GM23338 (cell line): ENCODE data around the gene ARAP1. TPM values are rescaled to one million over a fixed set of nuclear protein-coding genes. Genes with fewer than 3 reads are reported as not detected.

Experiments used
- ATAC-seq: fragments of 200-7000 bp; cut with Tn5 transposase; 3 replicates; pipeline ENCODE4 v1.9.1; 2020
- DNase-seq: peaks from one replicate; pipeline ENCODE4 v3.0.0-alpha.2; 2015; ENCODE audit warnings: low spot score
- H2AFZ ChIP-seq: fragments of 200-600 bp; sonication (generic); 2 replicates; pipeline ENCODE4 v1.8.0; 2016; ENCODE audit warnings: antibody characterized with exemption, mild to moderate bottlenecking, moderate library complexity
- H3F3A ChIP-seq: fragments of 200-600 bp; sonication (generic); replicated peaks from 2 replicates; pipeline ENCODE4 v1.8.0; 2017; ENCODE audit warnings: antibody characterized with exemption, mixed run types, low read depth
- H3K27ac ChIP-seq: fragments of 200-600 bp; sonication (generic); 2 replicates; pipeline ENCODE4 v1.6.1; 2016; ENCODE audit warnings: low read depth
- H3K27me3 ChIP-seq: fragments of 200-600 bp; sonication (generic); 2 replicates; pipeline ENCODE4 v1.8.0; 2016; ENCODE audit warnings: mild to moderate bottlenecking, mixed run types, moderate library complexity; ENCODE audit not compliant: insufficient read depth
- H3K36me3 ChIP-seq: fragments of 200-600 bp; sonication (generic); 2 replicates; pipeline ENCODE4 v1.8.0; 2016; ENCODE audit warnings: mild to moderate bottlenecking; ENCODE audit not compliant: insufficient read depth
- H3K4me1 ChIP-seq: fragments of 200-600 bp; sonication (generic); 2 replicates; pipeline ENCODE4 v1.8.0; 2016; ENCODE audit warnings: mild to moderate bottlenecking, moderate library complexity; ENCODE audit not compliant: insufficient read depth
- H3K4me2 ChIP-seq: fragments of 200-600 bp; sonication (generic); 2 replicates; pipeline ENCODE4 v1.7.1; 2017; ENCODE audit warnings: mixed run types
- H3K4me3 ChIP-seq: fragments of 200-600 bp; sonication (generic); 2 replicates; pipeline ENCODE4 v1.6.1; 2016; ENCODE audit warnings: mixed run types
- H3K79me2 ChIP-seq: fragments of 200-600 bp; sonication (generic); replicated peaks from 2 replicates; pipeline ENCODE4 v1.8.0; 2017; ENCODE audit warnings: mild to moderate bottlenecking; ENCODE audit not compliant: insufficient read depth
- H3K9me2 ChIP-seq: fragments of 200-600 bp; sonication (generic); 2 replicates; pipeline ENCODE4 v1.8.0; 2017; ENCODE audit not compliant: insufficient read depth
- H4K20me1 ChIP-seq: fragments of 200-600 bp; sonication (generic); replicated peaks from 2 replicates; pipeline ENCODE4 v1.8.0; 2017; ENCODE audit warnings: mild to moderate bottlenecking; ENCODE audit not compliant: insufficient read depth
- H3K27ac Mint-ChIP-seq: 2 replicates; pipeline ENCODE4 v1.8.0; 2020; ENCODE audit warnings: inconsistent platforms, mild to moderate bottlenecking, moderate library complexity, mixed read lengths
- H3K27me3 Mint-ChIP-seq: 3 replicates; pipeline ENCODE4 v1.8.0; 2022; ENCODE audit warnings: low read depth, mild to moderate bottlenecking, moderate library complexity, mixed read lengths, inconsistent platforms; ENCODE audit not compliant: insufficient read depth, poor library complexity
- H3K36me3 Mint-ChIP-seq: 3 replicates; pipeline ENCODE4 v1.8.0; 2021; ENCODE audit warnings: low read depth, mild to moderate bottlenecking, inconsistent platforms, moderate library complexity, mixed read lengths
- H3K4me1 Mint-ChIP-seq: 3 replicates; pipeline ENCODE4 v1.8.0; 2020; ENCODE audit warnings: mild to moderate bottlenecking, inconsistent platforms, mixed read lengths
- H3K4me3 Mint-ChIP-seq: 3 replicates; pipeline ENCODE4 v1.8.0; 2021; ENCODE audit warnings: moderate library complexity, mild to moderate bottlenecking, inconsistent platforms, mixed read lengths
- H3K9me3 Mint-ChIP-seq: 3 replicates; pipeline ENCODE4 v1.8.0; 2020; ENCODE audit warnings: moderate library complexity, mild to moderate bottlenecking, inconsistent platforms, mixed read lengths
- CREB1 ChIP-seq: fragments of 250-450 bp; sonication (Bioruptor Pico); IDR thresholded peaks from 2 replicates; pipeline ENCODE4 v1.5.0; 2020; ENCODE audit warnings: low read depth, mild to moderate bottlenecking, moderate library complexity
- CTCF ChIP-seq, 2 experiments: fragments of 200-600 bp in 1 of 2; sonication (generic) in 1 of 2; conservative IDR thresholded peaks; 2 replicates each; pipeline versions ENCODE4 v1.5.1 to v1.6.1; 2016 to 2017; ENCODE audit warnings: antibody characterized with exemption in 2 of 2, low read depth in 2 of 2, mild to moderate bottlenecking in 2 of 2, moderate library complexity in 1 of 2
- ETS1 ChIP-seq: IDR thresholded peaks from 2 replicates; pipeline ENCODE4 v1.6.1; 2016; ENCODE audit warnings: antibody characterized with exemption
- EZH2 ChIP-seq: fragments of 200-600 bp; sonication (generic); IDR thresholded peaks from one replicate; pipeline ENCODE4 v1.8.0; 2017; ENCODE audit warnings: antibody characterized with exemption, mild to moderate bottlenecking, low read depth; ENCODE audit not compliant: unreplicated experiment
- EZH2phosphoT487 ChIP-seq: fragments of 200-600 bp; sonication (generic); IDR thresholded peaks from one replicate; pipeline ENCODE4 v1.8.1; 2018; ENCODE audit warnings: antibody characterized with exemption; ENCODE audit not compliant: unreplicated experiment
- JUNB ChIP-seq: IDR thresholded peaks from one replicate; pipeline ENCODE4 v1.6.1; 2016; ENCODE audit warnings: antibody characterized with exemption; ENCODE audit not compliant: unreplicated experiment
- POLR2AphosphoS5 ChIP-seq: IDR thresholded peaks from 2 replicates; pipeline ENCODE4 v1.6.1; 2016; ENCODE audit warnings: antibody characterized with exemption, low read depth
- STAT1 ChIP-seq: IDR thresholded peaks from one replicate; pipeline ENCODE4 v1.6.1; 2016; ENCODE audit warnings: antibody characterized with exemption; ENCODE audit not compliant: unreplicated experiment
- ZNF114 ChIP-seq: fragments of 250-450 bp; sonication (Bioruptor Pico); IDR thresholded peaks from 2 replicates; pipeline ENCODE4 v1.5.0; 2020; ENCODE audit warnings: mild to moderate bottlenecking, moderate library complexity
- ZNF331 ChIP-seq: fragments of 250-450 bp; sonication (Bioruptor Pico); IDR thresholded peaks from 2 replicates; pipeline ENCODE4 v1.5.0; 2020; ENCODE audit warnings: low read depth, mild to moderate bottlenecking, moderate library complexity
- ZNF462 ChIP-seq: fragments of 250-450 bp; sonication (Bioruptor Pico); IDR thresholded peaks from 2 replicates; pipeline ENCODE4 v1.5.0; 2020; ENCODE audit warnings: mild to moderate bottlenecking, moderate library complexity
- polyA plus RNA-seq: library from polyadenylated mRNA; unstranded; fragments of >200 nt; fragmentation: Nextera tagmentation; extraction: Ambion mirVana; gene quantifications from 2 replicates; pipeline ENCODE4 v1.2.1, GENCODE V29; 2016
- total RNA-seq: library from RNA; depleted of rRNA; stranded (reverse); fragments of >200 nt; shearing (Covaris generic); gene quantifications from 2 replicates; pipeline ENCODE4 v1.2.3, GENCODE V29; 2014

The ARAP1 gene
- total and polyA plus RNA-seq, 2 experiments from 2014 or later = 24.5 to 116 TPM

GRCh38 chr11:72768581-72768980, 16.4 kb upstream of the ARAP1 start (continued):
- TF ChIP-seq ZNF331 (CRISPR knock-in tag) (no peak), JUNB (no peak), CREB1 (CRISPR knock-in tag) (no peak), EZH2phosphoT487 (no peak), POLR2AphosphoS5 (no peak)

- peaks cover 17% of the 10 kb centered on the region for H3K27me3 Mint-ChIP-seq
These were observed 15.2 kb upstream of the ARAP1 start for GRCh38 chr11:72767203-72768062.

More at GRCh38 chr11:72767203-72768062, 15.2 kb upstream of the ARAP1 start:
- H3K27ac ChIP-seq = no peak overlapping the region
- no peak overlapping the region for H3K4me3 Mint-ChIP-seq
- no peak overlapping the region for H3K4me2 ChIP-seq
- peaks cover 37% of the 10 kb centered on the region for H3K4me1 Mint-ChIP-seq
- no peak overlapping the region for H2AFZ ChIP-seq
- no peaks in the 10 kb centered on the region for H3K9me3 Mint-ChIP-seq
- no peaks in the 10 kb centered on the region; the same call in 1 of the 2 replicates for H3F3A ChIP-seq
- no peak for ATAC-seq
- H3K4me1 ChIP-seq = peaks cover 14% of the 10 kb centered on the region; the same call in 1 of the 2 replicates
- H3K36me3 ChIP-seq = no peaks in the 10 kb centered on the region
- H3K27me3 ChIP-seq = no peaks in the 10 kb centered on the region
- no peaks in the 10 kb centered on the region for H3K36me3 Mint-ChIP-seq
- no peaks in the 10 kb centered on the region for H4K20me1 ChIP-seq
- TF ChIP-seq ZNF331 (CRISPR knock-in tag) (no peak), ETS1 (no peak), CTCF (conservative IDR thresholded peaks at IDR 0.05; ENCODE audit: low read depth in 2 of 2) (no peak), EZH2 (no peak), STAT1 (no peak), CREB1 (CRISPR knock-in tag) (no peak), ZNF462 (no peak), ZNF114 (CRISPR knock-in tag) (no peak)
- no peaks in the 10 kb centered on the region for H3K79me2 ChIP-seq
- H3K9me2 ChIP-seq = no peaks in the 10 kb centered on the region
- H3K4me3 ChIP-seq = no peak overlapping the region
- no peak for DNase-seq
- H3K27ac Mint-ChIP-seq = no peak overlapping the region
